T-cell (primary cell): Measurements from ENCODE around the gene POU5F2. TPM values are rescaled to one million over a fixed set of nuclear protein-coding genes. Genes with fewer than 3 reads are reported as not detected.

ENCODE experiments used
- ATAC-seq, 4 experiments: fragments of 200-7000 bp in 3 of 4; fragments of 150-1000 bp in 1 of 4; cut with Tn5 transposase; replicated peaks in 1 of 4; 1 replicate in 3 of 4; 2 replicates in 1 of 4; pipeline ENCODE4 v1.10.0; 2021; ENCODE audit warnings: moderate library complexity in 3 of 4, mild to moderate bottlenecking in 2 of 4, moderate number of reproducible peaks in 1 of 4
- CTCF ChIA-PET, 2 donors: fragments of 300-600 bp; sonication (Branson Sonifier 250); formaldehyde crosslinking; loops; one replicate each; lab custom pipeline; 2022; ENCODE audit warnings: antibody characterized with exemption in 2 of 2; lab: Charles Lee
- POLR2A ChIA-PET, 2 donors: fragments of 300-600 bp; sonication (Branson Sonifier 250); formaldehyde crosslinking; loops; one replicate each; lab custom pipeline; 2022; ENCODE audit warnings: antibody characterized with exemption in 2 of 2; lab: Charles Lee
- DNase-seq, 35 experiments: peaks; one replicate each; pipeline versions ENCODE4 v3.0.0 to v3.0.0-alpha.2; 2013 to 2023
- H3K27ac ChIP-seq: one replicate; pipeline ENCODE4 v1.5.1; 2013; ENCODE audit warnings: low read length
- H3K27me3 ChIP-seq, 2 experiments: replicated peaks in 1 of 2; 1 replicate in 1 of 2; 2 replicates in 1 of 2; pipeline versions ENCODE4 v1.6.1 to v1.7.0; 2013; ENCODE audit warnings: low read length in 1 of 2, mixed read lengths in 1 of 2; ENCODE audit not compliant: control insufficient read depth in 2 of 2, insufficient read depth in 2 of 2; ENCODE audit errors: extremely low read depth in 1 of 2
- H3K36me3 ChIP-seq, 2 donors: 1 replicate in 1 of 2; 2 replicates in 1 of 2; pipeline versions ENCODE4 v1.6.1 to v1.7.0; 2013; ENCODE audit warnings: low read length in 1 of 2; ENCODE audit not compliant: control insufficient read depth in 2 of 2, insufficient read depth in 1 of 2; ENCODE audit errors: extremely low read depth in 1 of 2
- H3K4me1 ChIP-seq, 2 experiments: 1 replicate in 1 of 2; 2 replicates in 1 of 2; pipeline versions ENCODE4 v1.6.1 to v1.7.0; 2013; ENCODE audit warnings: low read length in 2 of 2, mixed read lengths in 1 of 2; ENCODE audit not compliant: insufficient read depth in 2 of 2, control insufficient read depth in 1 of 2; ENCODE audit errors: extremely low read depth in 1 of 2
- H3K4me3 ChIP-seq, 2 donors: 1 replicate in 1 of 2; 2 replicates in 1 of 2; pipeline versions ENCODE4 v1.5.1 to v1.7.0; 2013; ENCODE audit warnings: mild to moderate bottlenecking in 2 of 2, low read length in 1 of 2, moderate library complexity in 1 of 2; ENCODE audit not compliant: control insufficient read depth in 1 of 2; ENCODE audit errors: extremely low read depth in 1 of 2
- H3K9me3 ChIP-seq: 2 replicates; pipeline ENCODE4 v1.7.0; 2013
- H3K27ac Mint-ChIP-seq, 2 donors: one replicate each; pipeline ENCODE4 v1.8.0; 2020 to 2021; ENCODE audit warnings: mild to moderate bottlenecking in 2 of 2, mixed read lengths in 2 of 2
- H3K27me3 Mint-ChIP-seq, 2 donors: one replicate each; pipeline ENCODE4 v1.8.0; 2021 to 2022; ENCODE audit warnings: mixed read lengths in 2 of 2
- H3K36me3 Mint-ChIP-seq: one replicate; pipeline ENCODE4 v1.8.0; 2021; ENCODE audit warnings: mixed read lengths
- H3K4me1 Mint-ChIP-seq, 3 donors: one replicate each; pipeline ENCODE4 v1.8.0; 2020 to 2022; ENCODE audit warnings: mixed read lengths in 3 of 3, mild to moderate bottlenecking in 1 of 3
- H3K4me3 Mint-ChIP-seq, 3 donors: one replicate each; pipeline ENCODE4 v1.8.0; 2020 to 2022; ENCODE audit warnings: mild to moderate bottlenecking in 3 of 3, mixed read lengths in 3 of 3, moderate library complexity in 3 of 3
- H3K9me3 Mint-ChIP-seq, 3 donors: one replicate each; pipeline ENCODE4 v1.8.0; 2020 to 2022; ENCODE audit warnings: mixed read lengths in 3 of 3
- WGBS: methylation state at CpG from one replicate; pipeline ENCODE4 v1.1.5; 2013; ENCODE audit warnings: missing lambda C conversion rate; ENCODE audit not compliant: insufficient coverage; 5-methylcytosine and 5-hydroxymethylcytosine counted together
- total RNA-seq, 35 experiments: library from RNA in 6 of 35; stranded (reverse) in 6 of 35; fragments of 120-200 nt in 1 of 35; gene quantifications; one replicate each; pipeline versions ENCODE4 v1.2.1 to v1.2.4 and lab custom pipeline; 2013 to 2026

The POU5F2 gene
- total RNA-seq, 5 donors from 2014 or later (not counting 1 experiment from before 2014, with no cell fraction given): 1.5 to 4.0 (median 2.0) TPM

- ChIA-PET POLR2A (interaction anchor here in 1 of 2 donors (0.6 kb wide), 1 partner anchor 8 kb away, joined by 3 read pairs; no protein-coding TSS in a partner anchor), CTCF (no interaction called here)
- Histone ChIP-seq H3K27me3 (no peaks in the 10 kb centered on the region), H3K36me3 (peaks cover 1 to 2% of the 10 kb centered on the region in 2 donors), H3K27ac (no peak overlapping the region), H3K9me3 (no peaks in the 10 kb centered on the region), H3K4me3 (no peak overlapping the region), H3K4me1 (no peaks in the 10 kb centered on the region)
- 100% methylated on average over 1 of the region's 1 CpG for WGBS
- Mint-ChIP-seq H3K4me3 (no peak overlapping the region), H3K9me3 (peaks cover 3 to 6% (median 5%) of the 10 kb centered on the region in 3 donors), H3K27me3 (no peaks in the 10 kb centered on the region), H3K4me1 (no peaks in the 10 kb centered on the region), H3K27ac (no peak overlapping the region), H3K36me3 (peaks cover 54% of the 10 kb centered on the region)
- DNase-seq (no peak), ATAC-seq (no peak)
Observed at GRCh38 chr5:93735378-93735777, 6.0 kb downstream of the POU5F2 start.

- H3K27me3 Mint-ChIP-seq: no peaks in the 10 kb centered on the region
- 86% methylated on average over 2 of the region's 3 CpGs for WGBS
- H3K27ac Mint-ChIP-seq: no peak overlapping the region
- peaks cover 34% of the 10 kb centered on the region for H3K36me3 Mint-ChIP-seq
- H3K4me3 Mint-ChIP-seq: no peak overlapping the region
- no peaks in the 10 kb centered on the region for H3K4me1 Mint-ChIP-seq
- H3K9me3 Mint-ChIP-seq: no peaks in the 10 kb centered on the region
- Histone ChIP-seq H3K9me3 (no peaks in the 10 kb centered on the region), H3K27ac (no peak overlapping the region), H3K27me3 (no peaks in the 10 kb centered on the region), H3K4me3 (no peak overlapping the region), H3K4me1 (no peaks in the 10 kb centered on the region), H3K36me3 (no peaks in the 10 kb centered on the region)
- CTCF ChIA-PET: no interaction called here
- ATAC-seq: no peak
- DNase-seq: no peak
- POLR2A ChIA-PET: no interaction called here
Observed at GRCh38 chr5:93731987-93732386, 9.4 kb downstream of the POU5F2 start.

GRCh38 chr5:93726595-93726994, 14.8 kb downstream of the POU5F2 start:
- ChIA-PET POLR2A (no interaction called here), CTCF (no interaction called here)
- Histone ChIP-seq H3K27ac (no peak overlapping the region), H3K4me3 (no peak overlapping the region), H3K27me3 (no peaks in the 10 kb centered on the region), H3K4me1 (no peaks in the 10 kb centered on the region), H3K36me3 (no peaks in the 10 kb centered on the region), H3K9me3 (no peaks in the 10 kb centered on the region)
- Mint-ChIP-seq H3K36me3 (peaks cover 15% of the 10 kb centered on the region), H3K9me3 (no peaks in the 10 kb centered on the region), H3K4me3 (no peak overlapping the region), H3K27ac (no peak overlapping the region), H3K27me3 (no peaks in the 10 kb centered on the region), H3K4me1 (peaks cover 14 to 19% (median 16%) of the 10 kb centered on the region in 3 donors)
- DNase-seq: no peak
- no CpG with 5 or more reads among the region's 1 CpG for WGBS
- ATAC-seq: no peak

DNA sequence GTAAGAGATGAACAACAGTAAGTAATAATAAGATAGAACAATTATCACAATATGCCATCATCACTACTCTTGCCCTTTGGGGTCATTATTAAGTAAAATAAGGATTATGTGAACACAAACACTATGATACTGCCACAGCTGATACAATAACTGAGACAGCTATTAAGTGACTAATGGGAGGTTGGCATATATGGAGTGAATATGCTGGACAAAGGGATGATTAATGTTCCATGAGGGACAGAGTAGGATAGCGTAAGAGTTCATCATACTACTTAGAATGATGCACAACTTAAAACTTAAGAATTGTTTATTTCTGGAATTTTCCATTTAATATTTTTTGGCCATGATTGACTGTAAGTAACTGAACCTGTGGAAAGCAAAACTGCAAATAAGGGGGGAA, 16.6 kb downstream of the POU5F2 start:
- Histone ChIP-seq H3K27me3 (no peaks in the 10 kb centered on the region), H3K4me3 (no peak overlapping the region), H3K9me3 (no peaks in the 10 kb centered on the region), H3K27ac (no peak overlapping the region), H3K36me3 (no peaks in the 10 kb centered on the region), H3K4me1 (peaks cover 0 to 4% of the 10 kb centered on the region in 2 experiments)
- Mint-ChIP-seq H3K4me1 (peaks cover 22 to 29% (median 26%) of the 10 kb centered on the region in 3 donors), H3K27ac (no peak overlapping the region), H3K27me3 (no peaks in the 10 kb centered on the region), H3K36me3 (peaks cover 14% of the 10 kb centered on the region), H3K4me3 (no peak overlapping the region), H3K9me3 (no peaks in the 10 kb centered on the region)
- ChIA-PET CTCF (no interaction called here), POLR2A (no interaction called here)
- no peak for DNase-seq
- no peak for ATAC-seq
- no CpG with 5 or more reads among the region's 1 CpG for WGBS

GRCh38 chr5:93723681-93724080, 17.7 kb downstream of the POU5F2 start:
- no peak overlapping the region for H3K27ac ChIP-seq

GRCh38 chr5:93723005-93723404, 18.4 kb downstream of the POU5F2 start:
- no peak for ATAC-seq
- H3K9me3 Mint-ChIP-seq: no peaks in the 10 kb centered on the region
- Histone ChIP-seq H3K27me3 (no peaks in the 10 kb centered on the region), H3K4me3 (no peak overlapping the region), H3K4me1 (peaks cover 0 to 4% of the 10 kb centered on the region in 2 experiments), H3K36me3 (no peaks in the 10 kb centered on the region), H3K27ac (no peak overlapping the region), H3K9me3 (no peaks in the 10 kb centered on the region)
- DNase-seq: no peak
- H3K4me3 Mint-ChIP-seq: no peak overlapping the region
- ChIA-PET POLR2A (interaction anchor here in 1 of 2 donors (0.5 to 0.6 kb wide), 2 partner anchors 21 to 136 kb away, joined by 4 to 5 read pairs; no protein-coding TSS in a partner anchor), CTCF (no interaction called here)
- no peak overlapping the region for H3K27ac Mint-ChIP-seq
- no peaks in the 10 kb centered on the region for H3K27me3 Mint-ChIP-seq
- H3K36me3 Mint-ChIP-seq: peaks cover 17% of the 10 kb centered on the region
- H3K4me1 Mint-ChIP-seq: peaks cover 26 to 41% (median 28%) of the 10 kb centered on the region in 3 donors

More at GRCh38 chr5:93723681-93724080, 17.7 kb downstream of the POU5F2 start:
- peaks cover 0 to 4% of the 10 kb centered on the region in 2 experiments for H3K4me1 ChIP-seq
- H3K36me3 Mint-ChIP-seq: peaks cover 13% of the 10 kb centered on the region
- no peaks in the 10 kb centered on the region for H3K9me3 ChIP-seq
- H3K27me3 ChIP-seq: no peaks in the 10 kb centered on the region
- CTCF ChIA-PET: interaction anchor here in 1 of 2 donors (0.7 kb wide), 1 partner anchor 103 kb away, joined by 3 read pairs; no protein-coding TSS in a partner anchor
- H3K4me1 Mint-ChIP-seq: peaks cover 24 to 40% (median 26%) of the 10 kb centered on the region in 3 donors
- no peak overlapping the region for H3K4me3 Mint-ChIP-seq
- no peak for DNase-seq
- H3K27me3 Mint-ChIP-seq: no peaks in the 10 kb centered on the region
- POLR2A ChIA-PET: interaction anchor here in 1 of 2 donors (0.5 to 0.6 kb wide), 2 partner anchors 100 to 137 kb away, joined by 4 to 5 read pairs; no protein-coding TSS in a partner anchor
- no peak for ATAC-seq
- no peak overlapping the region for H3K4me3 ChIP-seq
- H3K27ac Mint-ChIP-seq: no peak overlapping the region
- H3K36me3 ChIP-seq: no peaks in the 10 kb centered on the region
- 100% methylated on average over 1 of the region's 4 CpGs for WGBS
- no peaks in the 10 kb centered on the region for H3K9me3 Mint-ChIP-seq
